ENCODE measurements around the gene TFDP1. TPM values are rescaled to one million over a fixed set of nuclear protein-coding genes. Genes with fewer than 3 reads are reported as not detected.
A peak's percentile ranks its signal among the peaks of the same experiment; 100 is the strongest.

The TFDP1 gene
- total RNA-seq, 1 donor = 83.8 TPM

- DNase-seq (ENCODE audit: low read depth) = no peak
- H3K4me3 ChIP-seq (ENCODE audit: low read depth, low read length) = no peak overlapping the region
- no peak for TF ChIP-seq CTCF (IDR thresholded peaks at IDR 0.05; ENCODE audit: insufficient read depth, low read depth, low read length)
These were observed 1.5 kb upstream of the TFDP1 start for GRCh38 chr13:113582841-113583631.

- H3K4me3 ChIP-seq (ENCODE audit: low read depth, low read length) = peak overlapping the region; percentile 65
- no peak for TF ChIP-seq CTCF (IDR thresholded peaks at IDR 0.05; ENCODE audit: insufficient read depth, low read depth, low read length)
- DNase-seq (ENCODE audit: low read depth) = peak; percentile 22
These were observed 518 bp downstream of the TFDP1 start for GRCh38 chr13:113584870-113585671.

GRCh38 chr13:113585896-113586295 lies 1.3 kb downstream of the TFDP1 start:
- DNase-seq (ENCODE audit: low read depth) = peak; percentile 10
- no peak for TF ChIP-seq CTCF (IDR thresholded peaks at IDR 0.05; ENCODE audit: insufficient read depth, low read depth, low read length)
- H3K4me3 ChIP-seq (ENCODE audit: low read depth, low read length) = peak overlapping the region; percentile 65

- H3K4me3 ChIP-seq (ENCODE audit: low read depth, low read length) = no peak overlapping the region
- no peak for DNase-seq (ENCODE audit: low read depth)
- no peak for TF ChIP-seq CTCF (IDR thresholded peaks at IDR 0.05; ENCODE audit: insufficient read depth, low read depth, low read length)
These were observed 2.3 kb downstream of the TFDP1 start for GRCh38 chr13:113586661-113587479.

- H3K4me3 ChIP-seq (ENCODE audit: low read depth, low read length) = no peak overlapping the region
- TF ChIP-seq CTCF (IDR thresholded peaks at IDR 0.05; ENCODE audit: insufficient read depth, low read depth, low read length) = no peak
- no peak for DNase-seq (ENCODE audit: low read depth)
These were observed 4.0 kb downstream of the TFDP1 start for GRCh38 chr13:113588394-113589111.

Measured in fibroblast of villous mesenchyme (primary cell).